Heart left ventricle (tissue), 13 donors: ENCODE measurements around the gene MPZL3.

ENCODE experiments used
- POLR2A ChIP-seq, 2 donors: fragments of 450-650 bp; IDR thresholded peaks; one replicate each; pipeline ENCODE4 v1.6.1; 2017; ENCODE audit warnings: antibody characterized with exemption in 2 of 2, mild to moderate bottlenecking in 2 of 2, moderate library complexity in 2 of 2
- TF ChIP-seq, protein P1 (sequence below), 12 donors: fragments of 200-600 bp; sonication (generic) in 4 of 12; IDR thresholded peaks; one replicate each; pipeline versions ENCODE4 v1.5.0 to v1.8.0; 2018 to 2022; ENCODE audit warnings: antibody characterized with exemption in 12 of 12, mild to moderate bottlenecking in 5 of 12
- donor health status: ischemic (EF 13 %, LVEDD 7.1; RV severe dilation, severe dysfunction).
- donor health status: DM: no; HTN: yes; CAD: no.
- donor health status: DM: no; HTN: no; CAD: no.
- donor health status: ischemic (EF 25% LVEDD 6.9; RV normal size, moderate dysfunction).
- donor health status: ischemic (EF 25% LVEDD 5.7; RV mildly dilated, moderate dysfunction).
- donor health status: ischemic (EF 35%, LVEDD 5.7; RV mildly dilated, moderate dysfunction).
- donor health status: nonischemic (EF 11% LVEDD 7.7; RV severe dilation, severe dysfunction).
- donor health status: DM: yes; HTN: yes; CAD: no.
- donor health status: PGD.
- donor health status: ischemic (EF 29% LVEDD 5.4; RV normal size, mild dysfunction).
- donor health status: nonischemic (EF 23%, LVEDD 6.1; RV moderate dilation, normal function).

DNA sequence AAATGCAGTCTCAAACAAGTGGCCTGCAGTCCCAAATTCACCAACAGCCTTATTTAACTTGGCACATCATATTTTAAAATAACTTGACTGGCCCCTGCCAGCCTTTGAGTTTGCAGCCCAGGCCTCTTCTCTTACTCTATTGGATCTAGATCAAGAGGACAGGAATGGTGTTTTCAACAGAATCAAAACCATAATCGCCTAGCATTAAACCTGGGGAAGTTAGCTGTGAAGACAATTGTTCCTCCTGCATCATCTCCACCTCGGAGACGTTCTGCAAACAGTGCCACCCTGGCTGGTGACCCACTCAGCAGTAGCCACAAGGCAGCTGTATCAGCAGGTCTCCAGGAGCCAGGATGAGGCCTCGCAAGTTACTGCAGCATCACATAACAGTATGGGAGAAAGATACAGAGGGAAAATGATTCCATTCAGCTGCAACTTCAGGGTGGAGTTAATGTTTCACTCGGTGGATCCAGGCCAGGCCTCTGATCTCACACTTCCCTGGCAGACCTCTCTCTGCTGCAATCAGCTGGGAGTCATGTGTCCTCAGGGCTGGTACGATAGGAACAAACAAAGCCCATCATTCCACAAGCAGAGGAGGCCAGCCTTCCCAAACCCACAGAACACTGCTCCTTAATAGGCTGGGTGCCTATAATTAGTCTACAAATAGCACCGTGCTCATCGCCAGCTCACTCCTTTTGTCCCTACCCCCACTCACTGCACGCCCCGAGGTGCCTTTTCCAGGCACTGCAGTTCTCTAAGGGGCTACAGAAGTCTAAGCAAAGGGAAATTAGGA is 57.1 kb downstream of the MPZL3 start:
- no peak for TF ChIP-seq POLR2A (IDR thresholded peaks at IDR 0.05)
- TF ChIP-seq, protein P1, sequence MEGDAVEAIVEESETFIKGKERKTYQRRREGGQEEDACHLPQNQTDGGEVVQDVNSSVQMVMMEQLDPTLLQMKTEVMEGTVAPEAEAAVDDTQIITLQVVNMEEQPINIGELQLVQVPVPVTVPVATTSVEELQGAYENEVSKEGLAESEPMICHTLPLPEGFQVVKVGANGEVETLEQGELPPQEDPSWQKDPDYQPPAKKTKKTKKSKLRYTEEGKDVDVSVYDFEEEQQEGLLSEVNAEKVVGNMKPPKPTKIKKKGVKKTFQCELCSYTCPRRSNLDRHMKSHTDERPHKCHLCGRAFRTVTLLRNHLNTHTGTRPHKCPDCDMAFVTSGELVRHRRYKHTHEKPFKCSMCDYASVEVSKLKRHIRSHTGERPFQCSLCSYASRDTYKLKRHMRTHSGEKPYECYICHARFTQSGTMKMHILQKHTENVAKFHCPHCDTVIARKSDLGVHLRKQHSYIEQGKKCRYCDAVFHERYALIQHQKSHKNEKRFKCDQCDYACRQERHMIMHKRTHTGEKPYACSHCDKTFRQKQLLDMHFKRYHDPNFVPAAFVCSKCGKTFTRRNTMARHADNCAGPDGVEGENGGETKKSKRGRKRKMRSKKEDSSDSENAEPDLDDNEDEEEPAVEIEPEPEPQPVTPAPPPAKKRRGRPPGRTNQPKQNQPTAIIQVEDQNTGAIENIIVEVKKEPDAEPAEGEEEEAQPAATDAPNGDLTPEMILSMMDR (IDR thresholded peaks at IDR 0.05): no peak
